KG1 (cell line): ENCODE measurements around the gene NUP54.

ENCODE experiments used
- DNase-seq: peaks from one replicate; lab custom pipeline; 2025; lab: John Stamatoyannopoulos, UW

Gene NUP54

GRCh38 chr4:76072760-76073159 is 75.4 kb downstream of the NUP54 start:
- DNase-seq = no peak

GRCh38 chr4:76067652-76068286 is 80.4 kb downstream of the NUP54 start:
- DNase-seq = peak; percentile 46

GRCh38 chr4:76066546-76066945 is 81.7 kb downstream of the NUP54 start:
- DNase-seq = no peak
